ENCODE results near the gene CEP85L. TPM values are rescaled to one million over a fixed set of nuclear protein-coding genes. Genes with fewer than 3 reads are reported as not detected.

Gene CEP85L
- total RNA-seq, 4 donors from 2014 or later: 12.6 to 16.2 (median 13.4) TPM

DNA sequence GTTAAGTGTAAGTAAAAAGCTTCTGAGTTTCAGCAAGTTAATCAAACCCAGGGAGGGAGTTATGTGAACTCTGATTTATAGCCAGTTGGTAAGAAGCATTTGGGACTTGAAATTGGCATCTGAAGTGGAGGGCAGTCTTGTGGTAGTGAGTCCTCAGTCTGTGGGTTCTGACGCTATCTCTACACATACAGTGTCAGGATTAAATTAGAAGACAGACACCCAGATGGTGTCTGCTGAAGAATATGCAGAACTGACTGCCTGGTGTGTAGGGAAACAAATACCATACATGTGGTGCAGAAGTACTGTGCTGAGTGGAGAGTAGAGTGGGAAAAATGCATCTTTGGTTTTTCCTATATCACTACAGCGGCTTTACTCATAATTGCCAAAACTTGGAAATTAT is 146.8 kb downstream of the CEP85L start:
- intact Hi-C loops (cut with DNase I): no loop called here
- WGBS: 97% methylated on average over 2 of the region's 2 CpGs

DNA sequence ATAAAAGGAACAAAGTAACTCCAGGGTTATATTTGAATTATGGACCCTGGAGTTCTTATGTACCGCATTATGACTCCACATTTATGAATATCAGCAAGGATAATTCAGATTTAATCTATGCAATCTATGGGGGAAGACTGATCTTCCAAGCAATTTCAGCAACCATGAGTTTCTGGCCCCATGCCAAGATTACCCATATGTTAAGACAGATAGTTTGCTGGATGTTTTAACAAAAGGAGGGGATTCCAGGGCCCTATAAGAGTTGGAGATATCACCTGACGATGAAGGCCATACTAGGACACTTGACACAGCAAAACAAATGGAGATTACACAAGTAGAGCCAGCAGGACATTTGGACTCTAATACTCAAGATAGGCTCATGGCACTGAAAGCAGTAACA is 149.2 kb downstream of the CEP85L start:
- intact Hi-C loops (cut with DNase I): no loop called here
- H3K4me1 ChIP-seq: peaks cover 0 to 2% (median 0%) of the 10 kb centered on the region in 4 donors
- H3K4me3 ChIP-seq: no peak overlapping the region
- no peaks in the 10 kb centered on the region for H3K9me3 ChIP-seq
- peaks cover 0 to 6% (median 1%) of the 10 kb centered on the region in 4 donors for H3K36me3 ChIP-seq
- WGBS: 82% methylated on average over 2 of the region's 2 CpGs
- TF ChIP-seq, protein P1, sequence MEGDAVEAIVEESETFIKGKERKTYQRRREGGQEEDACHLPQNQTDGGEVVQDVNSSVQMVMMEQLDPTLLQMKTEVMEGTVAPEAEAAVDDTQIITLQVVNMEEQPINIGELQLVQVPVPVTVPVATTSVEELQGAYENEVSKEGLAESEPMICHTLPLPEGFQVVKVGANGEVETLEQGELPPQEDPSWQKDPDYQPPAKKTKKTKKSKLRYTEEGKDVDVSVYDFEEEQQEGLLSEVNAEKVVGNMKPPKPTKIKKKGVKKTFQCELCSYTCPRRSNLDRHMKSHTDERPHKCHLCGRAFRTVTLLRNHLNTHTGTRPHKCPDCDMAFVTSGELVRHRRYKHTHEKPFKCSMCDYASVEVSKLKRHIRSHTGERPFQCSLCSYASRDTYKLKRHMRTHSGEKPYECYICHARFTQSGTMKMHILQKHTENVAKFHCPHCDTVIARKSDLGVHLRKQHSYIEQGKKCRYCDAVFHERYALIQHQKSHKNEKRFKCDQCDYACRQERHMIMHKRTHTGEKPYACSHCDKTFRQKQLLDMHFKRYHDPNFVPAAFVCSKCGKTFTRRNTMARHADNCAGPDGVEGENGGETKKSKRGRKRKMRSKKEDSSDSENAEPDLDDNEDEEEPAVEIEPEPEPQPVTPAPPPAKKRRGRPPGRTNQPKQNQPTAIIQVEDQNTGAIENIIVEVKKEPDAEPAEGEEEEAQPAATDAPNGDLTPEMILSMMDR (IDR thresholded peaks at IDR 0.05): no peak
- TF ChIP-seq POLR2AphosphoS5 (IDR thresholded peaks at IDR 0.05) (no peak), EP300 (IDR thresholded peaks at IDR 0.05) (no peak), POLR2A (IDR thresholded peaks at IDR 0.05; ENCODE audit: low read depth) (no peak)
- no peak for DNase-seq (ENCODE audit: extremely low spot score)
- H3K27ac ChIP-seq (replicated peaks in 1 of 4): no peak overlapping the region
- no peaks in the 10 kb centered on the region for H3K27me3 ChIP-seq

More for the DNA sequence above, 146.8 kb downstream of the CEP85L start:
- H3K4me3 ChIP-seq: no peak overlapping the region
- peaks cover 0 to 6% (median 1%) of the 10 kb centered on the region in 4 donors for H3K4me1 ChIP-seq
- no peak overlapping the region for H3K27ac ChIP-seq (replicated peaks in 1 of 4)
- peaks cover 0 to 6% (median 1%) of the 10 kb centered on the region in 4 donors for H3K36me3 ChIP-seq
- no peak for DNase-seq (ENCODE audit: extremely low spot score)
- H3K27me3 ChIP-seq: no peaks in the 10 kb centered on the region
- no peak for TF ChIP-seq POLR2A (IDR thresholded peaks at IDR 0.05; ENCODE audit: low read depth)
- no peak for TF ChIP-seq EP300 (IDR thresholded peaks at IDR 0.05)
- no peak for TF ChIP-seq POLR2AphosphoS5 (IDR thresholded peaks at IDR 0.05)
- H3K9me3 ChIP-seq: no peaks in the 10 kb centered on the region

DNA sequence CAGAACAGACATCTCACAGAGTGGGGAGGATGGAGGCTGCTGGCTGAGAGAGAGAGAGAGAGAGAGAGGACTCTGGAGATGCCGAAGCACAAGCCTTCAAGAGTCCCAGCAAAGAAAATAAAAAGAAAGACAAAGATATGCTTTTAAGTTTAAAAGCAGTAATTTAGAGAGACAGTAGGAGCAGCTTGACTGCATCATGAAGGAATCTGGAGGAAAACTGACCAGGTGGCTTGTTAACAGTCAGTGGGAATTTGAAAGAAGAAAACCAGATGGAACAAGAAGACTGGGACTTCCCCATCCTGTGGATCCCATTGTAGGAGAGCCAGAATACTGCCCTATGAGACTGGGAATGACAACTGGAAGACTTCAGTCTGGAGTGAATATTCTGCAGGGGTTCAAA is 149.6 kb downstream of the CEP85L start:
- intact Hi-C loops (cut with DNase I): no loop called here
- no peak for DNase-seq (ENCODE audit: extremely low spot score)
- WGBS: 71% methylated on average over 1 of the region's 1 CpG
- H3K4me3 ChIP-seq: no peak overlapping the region
- no peaks in the 10 kb centered on the region for H3K27me3 ChIP-seq
- TF ChIP-seq EP300 (IDR thresholded peaks at IDR 0.05): no peak
- TF ChIP-seq POLR2A (IDR thresholded peaks at IDR 0.05; ENCODE audit: low read depth): no peak
- no peak for TF ChIP-seq POLR2AphosphoS5 (IDR thresholded peaks at IDR 0.05)
- TF ChIP-seq, protein P1 (IDR thresholded peaks at IDR 0.05): no peak
- H3K9me3 ChIP-seq: no peaks in the 10 kb centered on the region
- H3K4me1 ChIP-seq: peaks cover 0 to under 1% (median 0%) of the 10 kb centered on the region in 4 donors
- no peak overlapping the region for H3K27ac ChIP-seq (replicated peaks in 1 of 4)
- peaks cover 0 to 6% (median 1%) of the 10 kb centered on the region in 4 donors for H3K36me3 ChIP-seq

DNA sequence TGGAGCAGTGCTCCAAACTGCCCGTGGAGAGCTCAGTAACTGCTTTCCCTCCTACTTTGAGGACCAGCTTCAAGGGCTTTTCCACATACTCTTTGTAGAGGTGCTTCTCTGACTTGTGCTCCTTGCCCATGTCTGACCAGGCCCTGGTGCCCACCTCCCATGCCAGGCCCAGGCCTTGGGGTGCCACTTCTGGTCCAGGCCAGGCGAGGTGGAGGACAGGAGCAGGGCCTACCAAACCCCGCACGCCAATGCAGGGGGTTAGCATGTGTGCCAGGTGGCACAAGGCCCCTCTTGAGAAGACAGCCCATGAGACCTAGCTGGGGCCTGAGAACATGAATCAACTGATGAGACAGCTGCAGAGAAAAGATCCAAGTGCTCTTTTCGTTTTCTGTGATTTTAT is 150.3 kb downstream of the CEP85L start:
- intact Hi-C loops (cut with DNase I): no loop called here
- Histone ChIP-seq H3K4me3 (no peak overlapping the region), H3K9me3 (no peaks in the 10 kb centered on the region), H3K27me3 (no peaks in the 10 kb centered on the region), H3K4me1 (no peaks in the 10 kb centered on the region), H3K36me3 (peaks cover 0 to 6% (median 1%) of the 10 kb centered on the region in 4 donors), H3K27ac (replicated peaks in 1 of 4) (no peak overlapping the region)
- no peak for DNase-seq (ENCODE audit: extremely low spot score)
- TF ChIP-seq POLR2AphosphoS5 (IDR thresholded peaks at IDR 0.05): no peak
- no peak for TF ChIP-seq EP300 (IDR thresholded peaks at IDR 0.05)
- TF ChIP-seq, protein P1 (IDR thresholded peaks at IDR 0.05): no peak
- TF ChIP-seq POLR2A (IDR thresholded peaks at IDR 0.05; ENCODE audit: low read depth): no peak
- WGBS: 88% methylated on average over 5 of the region's 5 CpGs

DNA sequence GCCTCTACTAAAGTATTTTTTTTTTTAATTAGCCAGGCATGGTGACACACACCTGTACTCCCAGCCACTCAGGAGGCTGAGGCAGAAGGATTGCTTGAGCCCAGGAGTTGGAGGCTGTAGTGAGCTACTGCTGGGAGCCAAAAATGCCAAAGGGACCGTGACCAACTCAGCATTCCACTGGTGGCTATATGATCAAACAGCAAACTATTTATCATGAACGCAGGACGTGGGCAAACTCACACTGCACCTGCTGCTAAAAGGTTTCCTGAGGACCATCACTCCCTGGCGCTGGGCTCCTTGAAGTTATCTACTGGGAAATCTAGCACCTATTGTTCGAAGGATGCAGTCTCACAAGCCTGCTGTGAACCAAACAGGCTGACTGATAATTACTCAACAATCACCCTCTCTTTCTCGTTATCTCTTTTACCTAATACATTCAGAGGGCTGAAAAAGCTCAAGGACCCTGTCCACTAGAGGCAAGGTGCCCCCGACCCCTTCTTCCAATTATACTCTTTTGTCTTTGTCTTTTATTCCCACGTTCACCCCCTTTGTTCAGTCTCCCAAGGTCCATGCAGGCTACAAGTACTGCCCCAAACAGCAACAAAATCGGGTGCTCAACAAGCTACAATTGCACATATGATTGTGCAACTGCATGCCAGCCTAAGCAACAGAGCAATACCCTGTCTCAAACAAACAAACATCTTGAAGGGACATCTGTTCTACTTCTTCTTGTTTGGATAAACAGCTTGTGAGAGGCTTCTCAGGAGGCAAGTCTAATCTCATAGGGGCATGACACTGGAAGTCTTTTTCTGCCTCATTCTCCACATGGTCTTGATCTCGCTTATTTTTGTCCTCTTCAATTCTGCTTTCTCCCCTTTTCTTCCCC is 151.0 kb downstream of the CEP85L start:
- H3K27ac ChIP-seq (replicated peaks in 1 of 4): no peak overlapping the region
- DNase-seq (ENCODE audit: extremely low spot score): no peak
- no peaks in the 10 kb centered on the region for H3K9me3 ChIP-seq
- no peak for TF ChIP-seq POLR2AphosphoS5 (IDR thresholded peaks at IDR 0.05)
- TF ChIP-seq POLR2A (IDR thresholded peaks at IDR 0.05; ENCODE audit: low read depth): no peak
- no peak for TF ChIP-seq EP300 (IDR thresholded peaks at IDR 0.05)
- TF ChIP-seq, protein P1 (IDR thresholded peaks at IDR 0.05): no peak
- peaks cover 0 to 9% (median 1%) of the 10 kb centered on the region in 4 donors for H3K36me3 ChIP-seq
- H3K27me3 ChIP-seq: no peaks in the 10 kb centered on the region
- no peaks in the 10 kb centered on the region for H3K4me1 ChIP-seq
- WGBS: 98% methylated on average over 10 of the region's 10 CpGs
- no peak overlapping the region for H3K4me3 ChIP-seq
- intact Hi-C loops (cut with DNase I): no loop called here
